IPS DF 4.7 (cell line): ENCODE data around the gene ZSCAN32.

ENCODE experiments used
- DNase-seq: peaks from one replicate; pipeline ENCODE4 v3.0.0-alpha.2; 2013; ENCODE audit warnings: low spot score; ENCODE audit errors: extremely low read depth

The ZSCAN32 gene

DNA sequence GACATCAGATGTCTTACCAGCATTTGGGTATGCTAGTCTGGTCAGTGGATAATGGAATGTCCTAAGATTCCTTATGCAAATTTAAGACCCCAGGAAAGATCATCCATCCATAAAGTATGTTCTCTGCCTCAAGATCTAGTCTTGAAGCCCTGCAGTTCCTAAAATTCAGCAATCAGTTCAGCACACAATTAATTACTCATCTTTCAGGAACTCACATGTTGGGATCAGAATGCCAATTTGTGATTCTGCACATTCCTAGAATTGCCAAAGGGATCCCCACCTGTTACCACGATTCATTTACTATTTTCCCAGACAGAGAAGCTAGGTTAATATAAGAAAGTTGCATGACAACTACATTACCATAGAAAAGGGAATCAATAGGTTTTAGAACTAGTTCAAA is 41.9 kb downstream of the ZSCAN32 start:
- no peak for DNase-seq

DNA sequence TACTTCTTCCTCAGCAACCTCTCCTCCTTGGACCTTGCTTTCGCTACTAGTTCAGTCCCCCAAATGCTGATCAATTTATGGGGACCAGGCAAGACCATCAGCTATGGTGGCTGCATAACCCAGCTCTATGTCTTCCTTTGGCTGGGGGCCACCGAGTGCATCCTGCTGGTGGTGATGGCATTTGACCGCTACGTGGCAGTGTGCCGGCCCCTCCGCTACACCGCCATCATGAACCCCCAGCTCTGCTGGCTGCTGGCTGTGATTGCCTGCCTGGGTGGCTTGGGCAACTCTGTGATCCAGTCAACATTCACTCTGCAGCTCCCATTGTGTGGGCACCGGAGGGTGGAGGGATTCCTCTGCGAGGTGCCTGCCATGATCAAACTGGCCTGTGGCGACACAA is 44.7 kb downstream of the ZSCAN32 start:
- DNase-seq, result no peak

DNA sequence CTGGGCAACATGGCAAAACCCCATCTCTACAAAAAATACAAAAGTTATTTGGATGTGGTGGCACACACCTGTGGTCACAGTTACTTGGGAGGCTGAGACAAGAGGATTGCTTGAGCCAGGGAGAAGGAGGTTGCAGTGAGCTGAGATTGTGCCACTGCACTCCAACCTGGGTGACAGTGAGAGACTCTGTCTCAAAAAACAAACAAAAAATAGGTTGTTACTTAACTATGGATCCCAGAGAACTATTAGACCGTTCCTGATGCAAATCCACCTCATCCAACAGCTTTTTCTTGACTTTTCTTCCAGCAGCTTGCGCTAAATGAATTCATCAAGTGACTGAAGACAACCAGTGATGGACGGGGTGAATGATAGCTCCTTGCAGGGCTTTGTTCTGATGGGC is 45.2 kb downstream of the ZSCAN32 start, which contains the start of gene OR2C1:
Gene OR2C1, plus strand, starts transcription at position 301 of the 400 bp plus-strand sequence. Its CDS starts 52 bp downstream, at position 353.
- no peak for DNase-seq

DNA sequence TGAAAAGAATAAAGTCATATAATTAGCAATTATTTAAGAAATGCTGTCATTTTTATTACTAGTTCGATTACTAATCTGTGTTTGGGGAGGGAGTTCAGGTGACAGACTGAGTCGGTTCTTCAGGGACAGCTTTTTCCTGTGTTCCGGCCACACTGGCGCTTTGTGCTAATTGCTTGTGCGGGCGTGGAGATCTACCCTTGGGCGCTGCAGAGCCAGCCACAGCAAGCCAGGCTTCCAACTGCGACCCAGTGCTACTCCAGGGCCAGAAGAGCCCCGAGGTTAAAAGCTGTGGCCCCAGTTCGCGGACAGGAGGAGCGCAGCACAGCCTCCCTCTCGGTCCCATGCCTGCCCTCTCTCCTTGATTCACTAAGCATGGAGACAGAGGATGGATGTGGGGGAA is 51.6 kb downstream of the ZSCAN32 start:
- no peak for DNase-seq

DNA sequence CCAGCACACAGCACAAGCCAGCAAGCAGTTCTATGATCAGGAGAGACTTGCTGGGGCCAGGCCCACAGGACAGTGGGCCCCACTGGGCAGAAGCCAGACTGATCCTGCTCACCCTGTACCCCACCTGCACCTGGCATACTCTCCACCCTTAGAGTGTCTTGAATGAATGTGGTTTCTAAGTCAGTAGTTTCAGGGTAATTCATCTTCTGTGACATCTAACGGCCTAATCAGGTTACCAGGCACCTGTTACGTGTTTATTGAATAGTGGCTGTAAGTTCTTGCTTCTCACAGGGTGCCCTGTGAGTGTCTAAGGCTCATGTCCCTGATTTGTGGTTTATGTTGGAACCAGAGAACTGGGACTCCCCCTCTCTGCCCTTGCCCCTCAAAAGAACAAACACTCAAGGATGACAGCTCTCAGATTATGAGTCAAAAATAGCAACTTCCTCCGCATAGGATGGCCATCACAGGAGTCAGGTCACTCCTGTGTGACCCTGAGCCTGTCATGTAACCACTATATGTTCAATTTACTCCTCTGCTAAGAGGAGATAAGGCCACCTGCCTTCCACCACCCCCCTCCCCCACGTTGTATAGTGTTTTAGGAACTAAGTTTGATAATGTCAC is 52.1 kb downstream of the ZSCAN32 start:
- no peak for DNase-seq

DNA sequence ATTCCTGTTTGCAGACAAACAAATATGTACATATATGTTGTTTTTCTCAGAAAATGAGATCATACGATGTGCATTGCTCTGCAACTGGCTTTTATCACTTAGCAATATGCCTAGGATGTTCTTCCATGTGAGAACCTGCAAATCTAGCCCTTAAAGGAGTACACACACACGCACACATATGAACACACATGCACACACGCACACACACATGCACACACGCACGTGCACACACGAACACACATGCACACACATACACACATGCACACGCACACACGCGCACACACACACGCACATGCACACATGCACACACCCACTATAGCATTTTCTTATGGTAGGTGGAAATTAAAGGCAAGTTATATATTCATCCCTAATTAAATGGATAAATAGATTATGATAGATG is 53.2 kb downstream of the ZSCAN32 start:
- no peak for DNase-seq

DNA sequence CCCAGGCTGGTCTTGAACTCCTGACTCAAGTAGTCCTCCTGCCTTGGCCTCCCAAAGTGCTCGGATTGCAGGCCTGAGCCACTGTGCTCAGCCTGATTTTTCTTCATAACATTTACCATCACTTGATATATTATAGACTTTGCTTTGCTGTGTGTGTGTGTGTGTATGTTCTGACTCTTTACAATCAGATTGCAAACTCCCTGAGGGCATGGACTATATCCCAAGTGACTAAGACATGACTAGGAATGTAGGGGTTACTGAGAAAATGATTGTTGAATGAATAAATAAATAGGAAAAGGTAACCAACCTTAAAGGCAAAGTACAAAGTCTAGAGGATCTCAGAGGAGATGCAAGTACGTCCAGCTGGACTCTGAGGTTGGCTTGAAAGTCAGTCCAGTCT is 54.8 kb downstream of the ZSCAN32 start:
- no peak for DNase-seq
